SU-DHL-6 (cell line): ENCODE measurements around the gene ST3GAL3.

Experiments
- CTCF ChIP-seq: fragments of 200-600 bp; sonication (generic); IDR thresholded peaks from one replicate; pipeline ENCODE4 v1.5.1; 2017; ENCODE audit warnings: antibody characterized with exemption, mild to moderate bottlenecking, low read length, moderate library complexity; ENCODE audit not compliant: insufficient read depth, poor library complexity, severe bottlenecking
- EZH2phosphoT487 ChIP-seq: fragments of 200-600 bp; sonication (generic), shearing (Covaris generic); conservative IDR thresholded peaks from 2 replicates; pipeline ENCODE4 v1.6.1; 2018; ENCODE audit warnings: mild to moderate bottlenecking, antibody characterized with exemption, low read length, moderate library complexity, mixed read lengths

GRCh38 chr1:43783671-43784205 lies 76.4 kb downstream of the ST3GAL3 start:
- no peak for TF ChIP-seq CTCF
- TF ChIP-seq EZH2phosphoT487 = no peak
